Nephron progenitor cell (in vitro differentiated cells): Measurements from ENCODE around the gene DISP3.

Experiments
- DNase-seq: peaks from one replicate; pipeline ENCODE4 v3.0.0; 2021
- H3K27ac Mint-ChIP-seq: 2 replicates; pipeline ENCODE4 v1.8.0; 2021; ENCODE audit warnings: mild to moderate bottlenecking, moderate library complexity, mixed read lengths
- H3K27me3 Mint-ChIP-seq: 2 replicates; pipeline ENCODE4 v1.8.0; 2021; ENCODE audit warnings: mild to moderate bottlenecking, low read depth, mixed read lengths; ENCODE audit not compliant: poor library complexity
- H3K36me3 Mint-ChIP-seq: 2 replicates; pipeline ENCODE4 v1.8.0; 2021; ENCODE audit warnings: low read depth, mixed read lengths
- H3K4me1 Mint-ChIP-seq: 2 replicates; pipeline ENCODE4 v1.8.0; 2021; ENCODE audit warnings: mixed read lengths
- H3K4me3 Mint-ChIP-seq: 2 replicates; pipeline ENCODE4 v1.8.0; 2021; ENCODE audit warnings: mild to moderate bottlenecking, moderate library complexity, mixed read lengths
- H3K9me3 Mint-ChIP-seq: 2 replicates; pipeline ENCODE4 v1.8.0; 2021; ENCODE audit warnings: mild to moderate bottlenecking, moderate library complexity, mixed read lengths
- TF ChIP-seq, protein P1 (sequence below): fragments of 200-600 bp; sonication (generic); IDR thresholded peaks from 2 replicates; pipeline ENCODE4 v1.5.0; 2021; ENCODE audit warnings: antibody characterized with exemption

The DISP3 gene

DNA sequence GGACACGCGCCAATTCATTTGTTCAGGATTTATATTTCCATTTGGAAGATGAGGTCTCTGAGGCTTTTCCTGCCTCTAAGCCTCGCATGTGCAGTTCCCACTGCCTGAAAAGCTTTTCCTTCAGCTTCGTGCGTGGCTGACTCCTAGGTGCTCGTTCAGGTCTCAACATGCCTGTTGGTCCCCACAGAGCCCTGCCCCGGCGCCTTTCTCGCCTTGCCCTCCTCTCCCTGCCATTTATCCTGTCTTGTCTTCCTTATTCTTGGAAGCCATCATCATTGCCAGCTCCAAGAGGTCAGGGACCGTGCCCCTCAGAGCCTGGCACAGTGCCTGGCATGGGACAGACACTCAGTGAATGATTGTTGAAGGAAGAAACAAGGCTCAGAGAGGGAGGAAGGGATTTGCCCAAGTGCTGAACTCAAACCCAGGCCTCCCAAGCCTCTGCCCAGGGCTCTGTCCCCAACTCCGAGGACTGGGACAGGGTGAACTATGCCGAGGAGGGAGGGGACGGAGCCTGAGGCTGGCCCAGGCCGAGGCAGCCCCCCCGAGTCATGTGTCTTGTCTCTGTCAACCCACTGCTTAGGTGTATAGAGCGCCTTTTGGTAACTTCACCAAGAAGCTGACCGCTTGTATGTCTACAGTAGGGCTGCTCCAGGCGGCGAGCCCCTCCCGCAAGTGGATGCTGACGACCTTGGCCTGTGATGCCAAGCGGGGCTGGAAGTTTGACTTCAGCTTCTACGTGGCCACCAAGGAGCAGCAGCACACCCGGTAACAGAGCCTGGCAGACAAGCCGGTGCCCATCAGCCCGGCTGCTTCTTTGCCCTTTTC, 47.3 kb downstream of the DISP3 start:
- H3K36me3 Mint-ChIP-seq = no peaks in the 10 kb centered on the region
- no peak overlapping the region for H3K27ac Mint-ChIP-seq
- DNase-seq = no peak

DNA sequence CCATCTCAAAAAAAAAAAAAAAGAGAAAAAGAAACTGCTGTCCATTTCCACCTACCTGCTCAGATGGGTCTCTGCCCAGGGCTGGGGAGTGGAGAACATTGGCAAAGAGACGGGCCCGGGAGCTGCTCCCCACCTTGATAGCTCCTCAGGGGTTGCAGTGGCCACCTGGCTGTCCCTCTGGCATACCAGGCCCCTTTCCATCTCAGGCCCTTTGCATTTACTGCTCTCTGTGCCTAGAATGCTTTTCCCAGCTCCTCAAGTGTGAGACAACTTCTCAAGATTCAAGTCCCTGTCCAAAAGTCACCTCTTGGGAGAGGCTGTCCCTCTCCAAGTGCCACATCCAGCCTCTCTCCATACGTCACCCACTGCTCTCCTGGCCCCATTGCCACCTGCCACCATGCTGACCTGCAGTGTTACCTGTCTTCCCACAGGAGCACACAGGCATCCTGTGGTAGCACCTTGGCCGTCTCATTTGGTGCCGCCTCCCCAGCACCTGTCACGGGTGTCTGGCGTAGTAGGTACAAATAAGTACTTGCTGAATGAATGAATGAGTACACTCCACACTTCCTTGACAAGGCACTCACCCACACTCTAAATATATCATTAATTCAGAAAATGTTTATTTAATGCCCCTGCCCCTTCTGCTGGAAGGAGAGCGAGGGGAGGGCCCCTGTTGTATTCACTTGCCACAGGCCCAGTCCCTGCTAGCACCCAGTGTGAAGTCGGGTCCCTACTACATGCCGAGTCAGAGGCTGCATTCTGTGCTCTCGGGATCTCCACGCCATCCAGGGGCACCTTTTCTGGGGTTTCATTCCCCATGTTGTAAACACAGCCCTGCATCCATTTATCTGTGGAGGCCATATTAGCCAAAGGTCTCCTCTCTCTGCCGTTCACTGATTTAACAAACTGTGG, 48.8 kb downstream of the DISP3 start:
- Mint-ChIP-seq H3K36me3 (no peaks in the 10 kb centered on the region), H3K4me3 (no peak overlapping the region), H3K4me1 (no peaks in the 10 kb centered on the region), H3K27me3 (peaks cover 9% of the 10 kb centered on the region), H3K9me3 (no peaks in the 10 kb centered on the region), H3K27ac (no peak overlapping the region)
- TF ChIP-seq, protein P1, sequence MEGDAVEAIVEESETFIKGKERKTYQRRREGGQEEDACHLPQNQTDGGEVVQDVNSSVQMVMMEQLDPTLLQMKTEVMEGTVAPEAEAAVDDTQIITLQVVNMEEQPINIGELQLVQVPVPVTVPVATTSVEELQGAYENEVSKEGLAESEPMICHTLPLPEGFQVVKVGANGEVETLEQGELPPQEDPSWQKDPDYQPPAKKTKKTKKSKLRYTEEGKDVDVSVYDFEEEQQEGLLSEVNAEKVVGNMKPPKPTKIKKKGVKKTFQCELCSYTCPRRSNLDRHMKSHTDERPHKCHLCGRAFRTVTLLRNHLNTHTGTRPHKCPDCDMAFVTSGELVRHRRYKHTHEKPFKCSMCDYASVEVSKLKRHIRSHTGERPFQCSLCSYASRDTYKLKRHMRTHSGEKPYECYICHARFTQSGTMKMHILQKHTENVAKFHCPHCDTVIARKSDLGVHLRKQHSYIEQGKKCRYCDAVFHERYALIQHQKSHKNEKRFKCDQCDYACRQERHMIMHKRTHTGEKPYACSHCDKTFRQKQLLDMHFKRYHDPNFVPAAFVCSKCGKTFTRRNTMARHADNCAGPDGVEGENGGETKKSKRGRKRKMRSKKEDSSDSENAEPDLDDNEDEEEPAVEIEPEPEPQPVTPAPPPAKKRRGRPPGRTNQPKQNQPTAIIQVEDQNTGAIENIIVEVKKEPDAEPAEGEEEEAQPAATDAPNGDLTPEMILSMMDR = no peak
- DNase-seq = no peak

More for the DNA sequence above, 47.3 kb downstream of the DISP3 start:
- Mint-ChIP-seq H3K4me1 (peaks cover 4% of the 10 kb centered on the region), H3K4me3 (no peak overlapping the region), H3K9me3 (no peaks in the 10 kb centered on the region), H3K27me3 (peaks cover 9% of the 10 kb centered on the region)
- TF ChIP-seq, protein P1 = no peak

DNA sequence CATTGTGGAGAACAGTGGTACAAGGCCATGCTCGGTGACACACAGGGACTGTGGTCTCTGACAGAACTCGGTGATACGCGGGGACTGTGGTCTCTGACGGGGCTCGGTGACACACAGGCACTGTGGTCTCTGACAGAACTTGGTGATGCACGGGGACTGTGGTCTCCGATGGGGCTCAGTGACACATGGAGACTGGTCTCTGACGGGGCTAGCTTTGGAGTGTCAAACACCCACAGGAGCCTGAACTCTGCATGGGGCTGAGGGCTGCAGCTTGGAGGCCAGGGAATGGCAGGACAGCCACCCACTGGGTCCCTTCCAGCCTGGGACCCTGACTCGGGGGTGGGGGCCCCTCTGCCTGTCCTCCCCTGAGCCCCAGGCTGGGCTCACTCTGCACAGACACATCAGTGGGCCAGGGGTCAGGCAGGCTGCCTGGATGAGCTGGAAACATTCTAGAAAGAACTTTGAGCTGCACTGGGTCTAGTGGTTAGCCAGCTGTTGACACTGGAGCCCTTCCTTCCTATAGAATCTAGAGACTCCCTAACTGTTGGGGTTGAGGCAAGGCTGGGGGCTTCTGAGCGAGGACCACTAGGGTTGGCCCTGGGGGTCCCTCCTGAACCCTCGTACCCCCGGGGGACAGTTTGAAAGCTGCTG, 49.8 kb downstream of the DISP3 start:
- TF ChIP-seq, protein P1 = no peak
- no peak overlapping the region for H3K4me3 Mint-ChIP-seq
- DNase-seq = no peak
- H3K4me1 Mint-ChIP-seq = no peaks in the 10 kb centered on the region
- H3K36me3 Mint-ChIP-seq = no peaks in the 10 kb centered on the region
- H3K9me3 Mint-ChIP-seq = no peaks in the 10 kb centered on the region
- H3K27ac Mint-ChIP-seq = no peak overlapping the region
- peaks cover 9% of the 10 kb centered on the region for H3K27me3 Mint-ChIP-seq

DNA sequence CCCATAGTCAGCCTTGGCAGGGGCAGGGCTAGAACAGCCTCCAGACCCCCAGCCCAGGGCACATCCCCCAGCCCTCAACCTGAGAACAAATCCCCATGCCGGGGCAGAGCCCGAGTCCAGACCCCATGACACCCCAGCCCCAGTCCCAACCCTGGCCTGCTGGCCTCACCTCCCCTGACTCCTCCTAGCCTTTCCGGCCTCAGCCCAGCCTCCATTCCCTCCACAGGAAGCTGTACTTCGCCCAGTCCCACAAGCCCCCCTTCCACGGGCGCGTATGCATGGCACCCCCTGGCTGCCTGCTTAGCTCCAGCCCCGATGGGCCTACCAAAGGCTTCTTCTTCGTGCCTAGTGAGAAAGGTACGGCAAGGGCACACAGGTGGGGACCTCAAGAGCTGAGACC, 50.4 kb downstream of the DISP3 start:
- Mint-ChIP-seq H3K9me3 (no peaks in the 10 kb centered on the region), H3K27ac (no peak overlapping the region), H3K4me3 (no peak overlapping the region), H3K36me3 (no peaks in the 10 kb centered on the region), H3K4me1 (no peaks in the 10 kb centered on the region), H3K27me3 (peaks cover 9% of the 10 kb centered on the region)
- TF ChIP-seq, protein P1 = no peak
- DNase-seq = no peak

DNA sequence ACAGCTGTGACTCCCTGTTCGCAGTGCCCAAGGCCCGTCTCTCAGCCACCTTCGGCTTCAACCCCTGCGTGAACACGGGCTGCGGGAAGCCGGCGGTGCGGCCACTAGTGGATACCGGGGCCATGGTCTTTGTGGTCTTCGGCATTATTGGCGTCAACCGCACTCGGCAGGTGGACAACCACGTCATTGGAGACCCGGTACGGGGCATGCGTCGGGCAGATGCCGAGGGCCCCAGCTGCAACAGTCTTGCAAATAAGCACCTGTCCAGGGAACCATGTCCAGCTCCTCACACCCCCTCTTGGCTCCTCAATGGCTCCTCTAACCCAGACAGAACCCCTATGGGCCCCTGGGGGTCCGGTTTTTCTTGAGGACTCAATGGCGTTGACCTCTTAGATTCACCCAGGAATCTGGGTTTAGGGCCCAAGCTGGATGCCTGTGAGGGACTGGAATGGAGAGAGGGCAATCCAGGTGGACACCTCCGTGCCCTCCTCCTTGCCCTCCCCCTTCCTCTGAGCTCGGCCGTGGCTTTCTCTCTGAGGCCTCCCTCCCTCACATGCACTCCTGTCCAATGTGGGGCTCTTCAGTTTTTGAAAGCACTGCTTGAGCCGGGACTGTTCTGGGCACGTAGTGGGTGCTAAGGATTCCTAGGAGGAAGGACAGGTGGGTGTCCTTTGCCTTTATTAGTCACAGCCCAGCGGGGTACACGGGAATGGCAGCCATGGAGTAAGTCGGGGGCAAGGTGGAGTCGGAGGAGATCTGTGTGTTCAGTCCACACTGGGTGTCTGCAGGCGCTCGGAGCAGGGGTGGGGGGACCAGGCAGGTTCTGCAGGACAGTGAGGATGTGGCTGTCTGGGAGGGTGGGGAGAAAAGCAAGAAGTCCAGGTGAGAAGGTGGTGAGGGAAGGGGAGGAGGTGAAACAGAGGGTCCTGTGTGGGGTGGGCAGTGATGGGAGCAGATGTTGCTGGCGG, 51.1 kb downstream of the DISP3 start:
- no peaks in the 10 kb centered on the region for H3K4me1 Mint-ChIP-seq
- H3K9me3 Mint-ChIP-seq = no peaks in the 10 kb centered on the region
- no peak for DNase-seq
- H3K27me3 Mint-ChIP-seq = peaks cover 9% of the 10 kb centered on the region
- no peak overlapping the region for H3K4me3 Mint-ChIP-seq
- TF ChIP-seq, protein P1 = no peak
- no peaks in the 10 kb centered on the region for H3K36me3 Mint-ChIP-seq
- no peak overlapping the region for H3K27ac Mint-ChIP-seq
